Measurements from ENCODE around the gene GUCA2A.

DNA sequence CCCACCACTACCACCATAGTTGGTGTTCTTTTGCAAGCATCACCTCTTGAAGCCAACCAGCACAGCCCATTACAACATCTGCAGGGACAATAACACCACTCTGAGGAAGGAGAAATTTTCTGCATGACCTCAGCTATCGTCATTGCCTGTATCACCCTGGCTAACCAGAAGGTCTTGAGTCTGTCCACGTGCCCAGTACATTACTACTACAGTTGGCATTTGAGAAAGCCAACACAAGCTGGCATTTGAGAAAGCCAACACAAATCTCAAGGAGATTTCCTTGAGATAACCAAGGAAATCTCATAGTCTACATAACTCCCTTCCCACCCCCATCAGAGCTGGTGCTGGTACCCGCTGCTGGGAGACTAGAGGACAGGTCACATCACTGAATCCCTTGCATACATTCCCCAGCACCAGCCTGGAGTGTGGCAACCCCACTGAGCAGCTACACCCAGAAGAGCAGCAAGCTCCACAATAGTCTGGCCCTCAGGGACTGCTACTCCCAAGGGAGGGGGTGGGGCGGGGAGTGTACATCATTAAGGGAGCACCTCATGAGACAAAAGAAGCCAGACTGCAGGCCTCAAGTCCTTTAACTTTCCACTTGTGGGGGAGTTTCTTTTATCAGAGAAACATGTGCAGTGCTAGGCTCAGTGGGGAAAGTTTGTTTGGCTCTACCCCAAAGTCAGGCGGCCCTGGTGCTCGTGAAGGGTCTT is 46.0 kb upstream of the GUCA2A start:
- no peak for TF ChIP-seq ZNF384 (IDR thresholded peaks at IDR 0.05)
- TF ChIP-seq BHLHE40 (IDR thresholded peaks at IDR 0.05; ENCODE audit: borderline replicate concordance): no peak
- TF ChIP-seq SP1 (IDR thresholded peaks at IDR 0.05): no peak
- TF ChIP-seq FOXA1 (IDR thresholded peaks at IDR 0.05): no peak
- no peak for TF ChIP-seq ARNT (IDR thresholded peaks at IDR 0.05)
- TF ChIP-seq ELF4 (IDR thresholded peaks at IDR 0.05): no peak
- no peak for TF ChIP-seq CTBP1 (IDR thresholded peaks at IDR 0.05; ENCODE audit: borderline replicate concordance)
- TF ChIP-seq NFRKB (IDR thresholded peaks at IDR 0.05): no peak
- no peak for TF ChIP-seq SUZ12 (IDR thresholded peaks at IDR 0.05)
- TF ChIP-seq FOXM1 (IDR thresholded peaks at IDR 0.05; ENCODE audit: borderline replicate concordance): no peak
- no peak for TF ChIP-seq LEF1 (IDR thresholded peaks at IDR 0.05; ENCODE audit: borderline replicate concordance)
- TF ChIP-seq, protein P1, sequence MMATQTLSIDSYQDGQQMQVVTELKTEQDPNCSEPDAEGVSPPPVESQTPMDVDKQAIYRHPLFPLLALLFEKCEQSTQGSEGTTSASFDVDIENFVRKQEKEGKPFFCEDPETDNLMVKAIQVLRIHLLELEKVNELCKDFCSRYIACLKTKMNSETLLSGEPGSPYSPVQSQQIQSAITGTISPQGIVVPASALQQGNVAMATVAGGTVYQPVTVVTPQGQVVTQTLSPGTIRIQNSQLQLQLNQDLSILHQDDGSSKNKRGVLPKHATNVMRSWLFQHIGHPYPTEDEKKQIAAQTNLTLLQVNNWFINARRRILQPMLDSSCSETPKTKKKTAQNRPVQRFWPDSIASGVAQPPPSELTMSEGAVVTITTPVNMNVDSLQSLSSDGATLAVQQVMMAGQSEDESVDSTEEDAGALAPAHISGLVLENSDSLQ (IDR thresholded peaks at IDR 0.05): no peak
- no peak for TF ChIP-seq HDGF (IDR thresholded peaks at IDR 0.05; ENCODE audit: borderline replicate concordance)
- no peak for TF ChIP-seq FOXK2 (IDR thresholded peaks at IDR 0.05)
